Fibroblast of villous mesenchyme (primary cell): ENCODE data around the gene ZBP1. TPM values are rescaled to one million over a fixed set of nuclear protein-coding genes. Genes with fewer than 3 reads are reported as not detected.

Experiments used
- DNase-seq: peaks from one replicate; pipeline ENCODE4 v3.0.0-alpha.2; 2010; ENCODE audit warnings: low read depth
- H3K4me3 ChIP-seq: 2 replicates; pipeline ENCODE4 v1.5.1; 2011; ENCODE audit warnings: low read depth, mild to moderate bottlenecking, low read length
- CTCF ChIP-seq: IDR thresholded peaks from 2 replicates; pipeline ENCODE4 v1.5.1; 2012; ENCODE audit warnings: low read depth, mild to moderate bottlenecking, low read length; ENCODE audit not compliant: insufficient read depth
- total RNA-seq: library from RNA; depleted of rRNA; stranded (reverse); fragments of >200 nt; gene quantifications from 2 replicates; pipeline ENCODE4 v1.2.3, GENCODE V29; 2012

The ZBP1 gene
- total RNA-seq, 1 donor = not detected

GRCh38 chr20:57609842-57610167, 10.4 kb downstream of the ZBP1 start:
- no peak for TF ChIP-seq CTCF
- DNase-seq = no peak
- no peak overlapping the region for H3K4me3 ChIP-seq

- no peak for DNase-seq
- no peak overlapping the region for H3K4me3 ChIP-seq
- TF ChIP-seq CTCF = no peak
Observed at GRCh38 chr20:57609086-57609841, 11.0 kb downstream of the ZBP1 start.

GRCh38 chr20:57608516-57608915, 11.7 kb downstream of the ZBP1 start:
- TF ChIP-seq CTCF = no peak
- no peak for DNase-seq
- H3K4me3 ChIP-seq = no peak overlapping the region

GRCh38 chr20:57605878-57606277, 14.3 kb downstream of the ZBP1 start:
- DNase-seq = no peak
- no peak overlapping the region for H3K4me3 ChIP-seq
- TF ChIP-seq CTCF = no peak

- TF ChIP-seq CTCF = no peak
- DNase-seq = no peak
- no peak overlapping the region for H3K4me3 ChIP-seq
Observed at GRCh38 chr20:57605045-57605444, 15.2 kb downstream of the ZBP1 start.

GRCh38 chr20:57603120-57603519, 17.1 kb downstream of the ZBP1 start:
- DNase-seq = no peak
- TF ChIP-seq CTCF = no peak

GRCh38 chr20:57601737-57602136, 18.5 kb downstream of the ZBP1 start:
- H3K4me3 ChIP-seq = no peak overlapping the region
- no peak for DNase-seq
- TF ChIP-seq CTCF = no peak

More at GRCh38 chr20:57603120-57603519, 17.1 kb downstream of the ZBP1 start:
- no peak overlapping the region for H3K4me3 ChIP-seq
